ENCODE results near the gene ANKRD44.

- TF ChIP-seq CTCF (IDR thresholded peaks at IDR 0.05) (no peak), EZH2 (IDR thresholded peaks at IDR 0.05) (no peak)
Observed at GRCh38 chr2:196987649-196988364, 322.8 kb downstream of the ANKRD44 start.
